GM18508 (cell line): Measurements from ENCODE around the gene HIVEP3.

ENCODE experiments used
- ATAC-seq: cut with Tn5 transposase; IDR thresholded peaks from one replicate; pipeline ENCODE4 v1.9.1; 2021; ENCODE audit warnings: moderate number of reproducible peaks; ENCODE audit not compliant: insufficient read depth, unreplicated experiment

The HIVEP3 gene

GRCh38 chr1:41675401-41675800, 243.3 kb downstream of the HIVEP3 start:
- no peak for ATAC-seq

- no peak for ATAC-seq
Measured at GRCh38 chr1:41674522-41674921, 244.2 kb downstream of the HIVEP3 start.

- no peak for ATAC-seq
Measured at GRCh38 chr1:41673806-41674205, 244.9 kb downstream of the HIVEP3 start.

- no peak for ATAC-seq
Measured at GRCh38 chr1:41673378-41673777, 245.3 kb downstream of the HIVEP3 start.

GRCh38 chr1:41672641-41673361, 245.9 kb downstream of the HIVEP3 start:
- ATAC-seq, result no peak

- no peak for ATAC-seq
Measured at GRCh38 chr1:41672173-41672572, 246.5 kb downstream of the HIVEP3 start.

- no peak for ATAC-seq
Measured at GRCh38 chr1:41671116-41671755, 247.5 kb downstream of the HIVEP3 start.

- no peak for ATAC-seq
Measured at GRCh38 chr1:41670217-41670957, 248.3 kb downstream of the HIVEP3 start.

GRCh38 chr1:41668967-41669366, 249.8 kb downstream of the HIVEP3 start:
- no peak for ATAC-seq

- ATAC-seq, result no peak
Measured at GRCh38 chr1:41668054-41668660, 250.6 kb downstream of the HIVEP3 start.

- ATAC-seq, result no peak
Measured at GRCh38 chr1:41666981-41667631, 251.6 kb downstream of the HIVEP3 start.

- ATAC-seq, result no peak
Measured at GRCh38 chr1:41665962-41666917, 252.5 kb downstream of the HIVEP3 start.

GRCh38 chr1:41664861-41665640, 253.7 kb downstream of the HIVEP3 start:
- no peak for ATAC-seq

GRCh38 chr1:41663671-41664400, 254.9 kb downstream of the HIVEP3 start:
- no peak for ATAC-seq

GRCh38 chr1:41662765-41663437, 255.8 kb downstream of the HIVEP3 start:
- ATAC-seq, result no peak

GRCh38 chr1:41662061-41662764, 256.5 kb downstream of the HIVEP3 start:
- ATAC-seq, result no peak
